CD4-positive, alpha-beta T cell (primary cell): Measurements from ENCODE around the gene GPC1. TPM values are rescaled to one million over a fixed set of nuclear protein-coding genes. Genes with fewer than 3 reads are reported as not detected.

Experiments
- ATAC-seq: fragments of 200-7000 bp; cut with Tn5 transposase; one replicate; pipeline ENCODE4 v1.10.0; 2022; ENCODE audit warnings: mild to moderate bottlenecking; ENCODE audit not compliant: poor library complexity
- CTCF ChIA-PET: fragments of 350-600 bp; sonication (Branson Sonifier 250); formaldehyde crosslinking; loops from one replicate; lab custom pipeline; 2021; ENCODE audit warnings: antibody characterized with exemption, inconsistent platforms; lab: Charles Lee
- POLR2A ChIA-PET: fragments of 350-600 bp; sonication (Branson Sonifier 250); formaldehyde crosslinking; loops from one replicate; lab custom pipeline; 2021; ENCODE audit warnings: antibody characterized with exemption, inconsistent platforms; lab: Charles Lee
- DNase-seq, 14 experiments: peaks; one replicate each; pipeline ENCODE4 v3.0.0-alpha.2; 2013 to 2020; ENCODE audit warnings: mixed read lengths in 2 of 14
- H3K27ac ChIP-seq, 2 donors: one replicate each; pipeline versions ENCODE4 v1.5.1 to v1.7.0; 2013; ENCODE audit warnings: low read length in 2 of 2, low read depth in 1 of 2, mild to moderate bottlenecking in 1 of 2
- H3K27me3 ChIP-seq, 2 experiments: 1 replicate in 1 of 2; 2 replicates in 1 of 2; pipeline versions ENCODE4 v1.6.1 to v1.7.0; 2013; ENCODE audit warnings: low read length in 2 of 2, control low read depth in 1 of 2, mild to moderate bottlenecking in 1 of 2, moderate library complexity in 1 of 2; ENCODE audit not compliant: insufficient read depth in 2 of 2, control insufficient read depth in 1 of 2
- H3K36me3 ChIP-seq: one replicate; pipeline ENCODE4 v1.6.1; 2013; ENCODE audit warnings: low read length, control low read depth; ENCODE audit not compliant: insufficient read depth
- H3K4me1 ChIP-seq: one replicate; pipeline ENCODE4 v1.6.1; 2013; ENCODE audit warnings: low read length, control low read depth; ENCODE audit not compliant: insufficient read depth
- H3K4me3 ChIP-seq: one replicate; pipeline ENCODE4 v1.5.1; 2013; ENCODE audit warnings: mild to moderate bottlenecking, low read length, moderate library complexity
- H3K9me3 ChIP-seq, 2 experiments: 1 replicate in 1 of 2; 2 replicates in 1 of 2; pipeline versions ENCODE4 v1.6.1 to v1.7.0; 2013; ENCODE audit warnings: low read length in 2 of 2, mild to moderate bottlenecking in 2 of 2, control low read depth in 1 of 2, moderate library complexity in 1 of 2; ENCODE audit not compliant: control insufficient read depth in 1 of 2, insufficient read depth in 1 of 2
- H3K27ac Mint-ChIP-seq: one replicate; pipeline ENCODE4 v1.8.0; 2020; ENCODE audit warnings: mixed read lengths
- H3K27me3 Mint-ChIP-seq: one replicate; pipeline ENCODE4 v1.8.0; 2021; ENCODE audit warnings: mixed read lengths
- H3K36me3 Mint-ChIP-seq: one replicate; pipeline ENCODE4 v1.8.0; 2021; ENCODE audit warnings: low read depth, mixed read lengths
- H3K4me1 Mint-ChIP-seq: one replicate; pipeline ENCODE4 v1.8.0; 2021; ENCODE audit warnings: low read depth, mixed read lengths
- H3K4me3 Mint-ChIP-seq: one replicate; pipeline ENCODE4 v1.8.0; 2020; ENCODE audit warnings: mild to moderate bottlenecking, mixed read lengths
- H3K9me3 Mint-ChIP-seq: one replicate; pipeline ENCODE4 v1.8.0; 2020; ENCODE audit warnings: mixed read lengths
- intact Hi-C, 2 experiments: fragments of 100-400 bp; cut with DNase I in 1 of 2; cut with micrococcal nuclease in 1 of 2; formaldehyde crosslinking; loops; one replicate each; pipeline versions ENCODE4 v1.15.1 to v1.9.0; 2023 to 2025; cut with DNase I, micrococcal nuclease
- total RNA-seq, 174 experiments: library from RNA in 2 of 174; stranded (reverse) in 2 of 174; gene quantifications; one replicate each; pipeline ENCODE4 v1.2.3 and lab custom pipeline; 2021 to 2026
- TF ChIP-seq, protein P1 (sequence below): fragments of 200-600 bp; IDR thresholded peaks from one replicate; pipeline ENCODE4 v1.8.0; 2022; ENCODE audit warnings: antibody characterized with exemption, mild to moderate bottlenecking

GPC1 gene
- total RNA-seq, 2 experiments from 2014 or later, result 0.58 to 0.98 TPM

DNA sequence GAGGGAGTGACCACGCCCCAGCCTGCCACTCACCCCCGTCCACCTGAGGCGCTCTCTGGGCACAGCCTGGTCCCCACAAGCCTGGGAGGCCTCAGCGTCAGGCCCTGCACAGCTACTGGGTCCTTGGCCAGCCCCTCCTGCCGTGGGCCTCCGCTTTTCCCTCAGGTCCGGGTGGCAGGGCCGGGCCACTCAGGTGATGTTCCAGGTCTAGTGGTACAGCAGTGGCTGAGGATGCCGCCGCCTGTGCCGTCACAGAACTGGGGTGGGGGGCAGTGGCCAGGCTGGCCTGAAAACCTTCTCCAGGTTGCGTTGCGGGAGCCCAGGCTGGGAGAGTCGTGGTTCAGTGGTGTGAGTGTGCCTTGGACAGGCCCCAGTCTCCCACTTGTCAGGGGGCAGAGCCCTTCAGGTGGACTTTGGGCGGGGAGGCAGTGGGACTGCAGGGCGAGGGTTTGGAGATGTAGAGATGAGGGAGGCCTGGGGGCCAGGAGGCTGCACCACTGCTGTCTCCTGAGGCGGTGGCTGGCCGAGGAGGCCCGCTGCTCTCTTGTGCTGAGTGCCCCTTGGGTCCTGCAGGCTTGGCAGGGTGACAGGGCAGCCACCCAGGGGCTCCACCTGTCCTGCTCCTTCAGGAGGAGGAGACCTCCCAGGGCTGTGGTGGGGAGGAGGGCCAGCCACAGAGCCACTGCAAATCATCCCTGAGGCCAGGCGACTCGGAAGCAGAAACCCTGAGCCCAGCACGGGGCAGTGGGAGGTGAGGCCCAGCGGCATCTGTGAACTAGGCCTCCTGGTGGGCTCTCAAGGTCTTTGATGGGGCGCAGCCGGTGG, 7.6 kb downstream of the GPC1 start:
- CTCF ChIA-PET, result no interaction called here

DNA sequence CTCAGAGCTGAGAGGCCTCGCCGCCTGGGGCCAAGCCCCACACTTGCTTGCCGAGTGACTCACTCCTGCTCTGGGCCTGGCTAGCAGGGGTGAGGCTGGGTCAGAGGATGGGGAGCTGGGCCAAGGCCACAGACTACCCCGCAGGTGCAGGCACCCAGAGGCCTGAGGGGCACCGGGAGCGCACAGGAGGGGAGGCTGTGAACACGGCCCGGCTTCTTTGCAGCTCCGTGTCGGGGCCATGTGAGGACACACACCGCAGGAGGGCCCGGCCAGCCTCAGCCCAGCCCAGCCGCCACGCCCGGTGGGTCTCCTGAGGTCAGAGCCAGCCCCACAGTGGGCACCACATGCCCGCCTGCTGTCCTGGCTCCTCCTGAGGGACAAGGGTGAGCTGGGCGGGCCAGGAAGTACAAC, 8.4 kb downstream of the GPC1 start:
- no peaks in the 10 kb centered on the region for H3K36me3 Mint-ChIP-seq
- Histone ChIP-seq H3K27me3 (peaks cover 6% of the 10 kb centered on the region in 2 experiments), H3K4me1 (no peaks in the 10 kb centered on the region), H3K36me3 (no peaks in the 10 kb centered on the region), H3K4me3 (no peak overlapping the region), H3K27ac (no peak overlapping the region), H3K9me3 (peaks cover 0 to 3% of the 10 kb centered on the region in 2 experiments)
- peaks cover 5% of the 10 kb centered on the region for H3K27me3 Mint-ChIP-seq
- H3K4me1 Mint-ChIP-seq, result no peaks in the 10 kb centered on the region
- CTCF ChIA-PET, result no interaction called here
- no peak overlapping the region for H3K27ac Mint-ChIP-seq
- POLR2A ChIA-PET, result no interaction called here
- TF ChIP-seq, protein P1, sequence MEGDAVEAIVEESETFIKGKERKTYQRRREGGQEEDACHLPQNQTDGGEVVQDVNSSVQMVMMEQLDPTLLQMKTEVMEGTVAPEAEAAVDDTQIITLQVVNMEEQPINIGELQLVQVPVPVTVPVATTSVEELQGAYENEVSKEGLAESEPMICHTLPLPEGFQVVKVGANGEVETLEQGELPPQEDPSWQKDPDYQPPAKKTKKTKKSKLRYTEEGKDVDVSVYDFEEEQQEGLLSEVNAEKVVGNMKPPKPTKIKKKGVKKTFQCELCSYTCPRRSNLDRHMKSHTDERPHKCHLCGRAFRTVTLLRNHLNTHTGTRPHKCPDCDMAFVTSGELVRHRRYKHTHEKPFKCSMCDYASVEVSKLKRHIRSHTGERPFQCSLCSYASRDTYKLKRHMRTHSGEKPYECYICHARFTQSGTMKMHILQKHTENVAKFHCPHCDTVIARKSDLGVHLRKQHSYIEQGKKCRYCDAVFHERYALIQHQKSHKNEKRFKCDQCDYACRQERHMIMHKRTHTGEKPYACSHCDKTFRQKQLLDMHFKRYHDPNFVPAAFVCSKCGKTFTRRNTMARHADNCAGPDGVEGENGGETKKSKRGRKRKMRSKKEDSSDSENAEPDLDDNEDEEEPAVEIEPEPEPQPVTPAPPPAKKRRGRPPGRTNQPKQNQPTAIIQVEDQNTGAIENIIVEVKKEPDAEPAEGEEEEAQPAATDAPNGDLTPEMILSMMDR, result no peak
- no peak for DNase-seq
- H3K4me3 Mint-ChIP-seq, result no peak overlapping the region
- no peaks in the 10 kb centered on the region for H3K9me3 Mint-ChIP-seq
- intact Hi-C loops, result no loop called here
- ATAC-seq, result no peak

More for the DNA sequence above, 7.6 kb downstream of the GPC1 start:
- peaks cover 0 to 3% of the 10 kb centered on the region in 2 experiments for H3K9me3 ChIP-seq
- Mint-ChIP-seq H3K4me1 (no peaks in the 10 kb centered on the region), H3K36me3 (no peaks in the 10 kb centered on the region), H3K27me3 (peaks cover 9% of the 10 kb centered on the region), H3K4me3 (no peak overlapping the region), H3K27ac (no peak overlapping the region), H3K9me3 (no peaks in the 10 kb centered on the region)
- peaks cover 3% of the 10 kb centered on the region for H3K4me1 ChIP-seq
- no peak overlapping the region for H3K4me3 ChIP-seq
- H3K27ac ChIP-seq, result no peak overlapping the region
- DNase-seq (no peak), ATAC-seq (no peak)
- H3K27me3 ChIP-seq, result peaks cover under 1 to 4% of the 10 kb centered on the region in 2 experiments
- no peaks in the 10 kb centered on the region for H3K36me3 ChIP-seq
- POLR2A ChIA-PET, result no interaction called here
- intact Hi-C loops, result no loop called here
- TF ChIP-seq, protein P1, result no peak

DNA sequence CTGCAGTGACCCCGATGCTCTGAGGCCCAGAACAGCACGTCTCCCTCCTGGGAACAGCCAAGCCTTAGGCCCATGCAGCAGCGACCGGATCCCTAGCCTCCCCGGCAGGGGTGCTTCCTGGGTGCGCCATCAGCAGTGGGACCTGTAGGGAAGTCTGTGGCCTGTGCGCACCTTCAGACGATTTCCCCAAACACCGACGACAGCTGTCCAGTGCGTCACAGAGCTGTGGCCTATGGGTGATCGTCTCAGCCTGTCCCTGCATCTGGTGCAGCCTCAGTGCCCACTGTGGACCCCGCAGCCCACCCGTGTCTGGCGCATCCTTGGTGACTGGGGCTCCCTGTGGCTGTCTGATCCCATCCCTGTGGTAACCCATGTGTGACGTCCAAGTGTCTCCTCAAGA, 9.0 kb downstream of the GPC1 start:
- Histone ChIP-seq H3K27ac (no peak overlapping the region), H3K4me1 (no peaks in the 10 kb centered on the region), H3K9me3 (peaks cover 0 to 3% of the 10 kb centered on the region in 2 experiments), H3K36me3 (no peaks in the 10 kb centered on the region), H3K27me3 (peaks cover 8 to 9% of the 10 kb centered on the region in 2 experiments), H3K4me3 (no peak overlapping the region)
- no peak for ATAC-seq
- Mint-ChIP-seq H3K4me3 (no peak overlapping the region), H3K9me3 (no peaks in the 10 kb centered on the region), H3K4me1 (no peaks in the 10 kb centered on the region), H3K27ac (no peak overlapping the region), H3K27me3 (peaks cover 6% of the 10 kb centered on the region), H3K36me3 (no peaks in the 10 kb centered on the region)
- ChIA-PET POLR2A (no interaction called here), CTCF (no interaction called here)
- TF ChIP-seq, protein P1, result no peak
- intact Hi-C loops, result no loop called here
- no peak for DNase-seq
